Smooth muscle cell (in vitro differentiated cells): ENCODE data around the gene PLA2G15. TPM values are rescaled to one million over a fixed set of nuclear protein-coding genes. Genes with fewer than 3 reads are reported as not detected.
"Not testable (repeated sequence)": the region's sequence is repeated elsewhere in the genome, so short reads cannot be mapped to it uniquely, and the experiment has no call there.

ENCODE experiments used
- DNase-seq: peaks from one replicate; lab custom pipeline; 2025; ENCODE audit not compliant: unreplicated experiment; lab: John Stamatoyannopoulos, UW
- H2AFZ ChIP-seq: fragments of 200-600 bp; sonication (generic); 2 replicates; pipeline ENCODE4 v1.6.0; 2016; ENCODE audit warnings: antibody characterized with exemption, low read depth, mild to moderate bottlenecking
- H3F3A ChIP-seq: fragments of 200-600 bp; sonication (generic); 2 replicates; pipeline ENCODE4 v1.6.0; 2017; ENCODE audit warnings: antibody characterized with exemption, low read depth
- H3K27ac ChIP-seq: fragments of 200-600 bp; sonication (generic); 2 replicates; pipeline ENCODE4 v1.5.1; 2016; ENCODE audit warnings: low read depth, mild to moderate bottlenecking
- H3K27me3 ChIP-seq: fragments of 200-600 bp; sonication (generic); 2 replicates; pipeline ENCODE4 v1.6.1; 2016; ENCODE audit warnings: low read depth, mild to moderate bottlenecking
- H3K36me3 ChIP-seq: fragments of 200-600 bp; sonication (generic); 2 replicates; pipeline ENCODE4 v1.5.1; 2016; ENCODE audit warnings: low read depth
- H3K4me1 ChIP-seq: fragments of 200-600 bp; sonication (generic); 2 replicates; pipeline ENCODE4 v1.5.1; 2016; ENCODE audit warnings: low read depth
- H3K4me2 ChIP-seq: fragments of 200-600 bp; sonication (generic); 2 replicates; pipeline ENCODE4 v1.6.0; 2016; ENCODE audit warnings: mild to moderate bottlenecking
- H3K4me3 ChIP-seq: fragments of 200-600 bp; sonication (generic); 2 replicates; pipeline ENCODE4 v1.5.1; 2016; ENCODE audit warnings: mild to moderate bottlenecking
- H3K79me2 ChIP-seq: fragments of 200-600 bp; sonication (generic); 2 replicates; pipeline ENCODE4 v1.6.0; 2016; ENCODE audit warnings: low read depth, mild to moderate bottlenecking
- H3K9ac ChIP-seq: fragments of 200-600 bp; sonication (generic); 2 replicates; pipeline ENCODE4 v1.6.0; 2016; ENCODE audit warnings: low read depth
- H3K9me3 ChIP-seq: fragments of 200-600 bp; sonication (generic); replicated peaks from 2 replicates; pipeline ENCODE4 v1.5.1; 2016; ENCODE audit warnings: low read depth
- H4K20me1 ChIP-seq: fragments of 200-600 bp; sonication (generic); 2 replicates; pipeline ENCODE4 v1.6.0; 2016; ENCODE audit warnings: low read depth
- CTCF ChIP-seq: fragments of 200-600 bp; sonication (generic); IDR thresholded peaks from 2 replicates; pipeline ENCODE4 v1.5.1; 2017; ENCODE audit warnings: borderline replicate concordance, mild to moderate bottlenecking, antibody characterized with exemption; ENCODE audit not compliant: insufficient read depth, poor library complexity, severe bottlenecking
- WGBS: methylation state at CpG from one replicate; pipeline ENCODE4 v1.1.7; 2016; ENCODE audit warnings: low lambda C conversion rate; 5-methylcytosine and 5-hydroxymethylcytosine counted together
- polyA plus RNA-seq: library from polyadenylated mRNA; unstranded; fragments of >200 nt; fragmentation: Nextera tagmentation; extraction: Ambion mirVana; gene quantifications from 2 replicates; pipeline ENCODE4 v1.2.1, GENCODE V29; 2016
- total RNA-seq: library from RNA; depleted of rRNA; stranded (reverse); fragments of >200 nt; gene quantifications from 2 replicates; pipeline ENCODE4 v1.2.3, GENCODE V29; 2014

The PLA2G15 gene
- total and polyA plus RNA-seq, 2 experiments from 2014 or later: 22.5 to 38.3 TPM

GRCh38 chr16:68286153-68287074, 41.2 kb downstream of the PLA2G15 start:
- H3K9ac ChIP-seq: no peak overlapping the region
- 94% methylated on average over 12 of the region's 12 CpGs for WGBS
- H3K4me2 ChIP-seq: no peak overlapping the region
- H3K79me2 ChIP-seq: peaks cover 15% of the 10 kb centered on the region
- H3F3A ChIP-seq: no peaks in the 10 kb centered on the region
- no peak overlapping the region for H3K27ac ChIP-seq
- no peaks in the 10 kb centered on the region for H3K36me3 ChIP-seq
- no peak overlapping the region for H2AFZ ChIP-seq
- no peak for TF ChIP-seq CTCF
- no peaks in the 10 kb centered on the region for H3K4me1 ChIP-seq
- no peaks in the 10 kb centered on the region for H3K27me3 ChIP-seq
- peaks cover 80% of the 10 kb centered on the region for H4K20me1 ChIP-seq
- no peak for DNase-seq
- H3K9me3 ChIP-seq: no peaks in the 10 kb centered on the region
- no peak overlapping the region for H3K4me3 ChIP-seq

- Histone ChIP-seq H3K36me3 (no peaks in the 10 kb centered on the region), H3K27me3 (no peaks in the 10 kb centered on the region), H3K9me3 (no peaks in the 10 kb centered on the region), H3K9ac (no peak overlapping the region), H3K4me3 (no peak overlapping the region), H3F3A (no peaks in the 10 kb centered on the region), H3K79me2 (peaks cover 15% of the 10 kb centered on the region), H3K4me1 (no peaks in the 10 kb centered on the region), H4K20me1 (peaks cover 70% of the 10 kb centered on the region), H2AFZ (no peak overlapping the region), H3K4me2 (no peak overlapping the region), H3K27ac (no peak overlapping the region)
- WGBS: 96% methylated on average over 11 of the region's 11 CpGs
- no peak for DNase-seq
- no peak for TF ChIP-seq CTCF
Measured at GRCh38 chr16:68287276-68288251, 42.4 kb downstream of the PLA2G15 start.

GRCh38 chr16:68288252-68288650, 43.1 kb downstream of the PLA2G15 start:
- no peak for DNase-seq
- H3F3A ChIP-seq: no peaks in the 10 kb centered on the region
- no peaks in the 10 kb centered on the region for H3K4me1 ChIP-seq
- no peaks in the 10 kb centered on the region for H3K36me3 ChIP-seq
- H2AFZ ChIP-seq: no peak overlapping the region
- 100% methylated on average over 1 of the region's 1 CpG for WGBS
- peaks cover 15% of the 10 kb centered on the region for H3K79me2 ChIP-seq
- H4K20me1 ChIP-seq: peaks cover 67% of the 10 kb centered on the region
- H3K9ac ChIP-seq: no peak overlapping the region
- no peak for TF ChIP-seq CTCF
- H3K4me2 ChIP-seq: no peak overlapping the region
- H3K9me3 ChIP-seq: no peaks in the 10 kb centered on the region
- no peaks in the 10 kb centered on the region for H3K27me3 ChIP-seq
- no peak overlapping the region for H3K4me3 ChIP-seq
- H3K27ac ChIP-seq: no peak overlapping the region

- H3K79me2 ChIP-seq: peaks cover 13% of the 10 kb centered on the region
- H3K4me1 ChIP-seq, DNase-seq, H3K4me3 ChIP-seq, H3K4me2 ChIP-seq, H3K36me3 ChIP-seq, H3K27ac ChIP-seq, H2AFZ ChIP-seq, H3F3A ChIP-seq, H3K9me3 ChIP-seq, H3K27me3 ChIP-seq, H3K9ac ChIP-seq: not testable (repeated sequence)
- 94% methylated on average over 9 of the region's 9 CpGs for WGBS
- peaks cover 66% of the 10 kb centered on the region for H4K20me1 ChIP-seq
Measured at GRCh38 chr16:68288796-68289195, 43.6 kb downstream of the PLA2G15 start.
